Suppressor macrophage (primary cell): ENCODE measurements around the gene SPATA24.
"Not testable (repeated sequence)": the region's sequence is repeated elsewhere in the genome, so short reads cannot be mapped to it uniquely, and the experiment has no call there.

Experiments
- DNase-seq, 4 experiments: peaks; one replicate each; pipeline ENCODE4 v3.0.0-alpha.2; 2020 to 2022

SPATA24 gene

GRCh38 chr5:139416651-139417050, 12.8 kb upstream of the SPATA24 start:
- no peak for DNase-seq

GRCh38 chr5:139415869-139416268, 12.0 kb upstream of the SPATA24 start:
- no peak for DNase-seq

- no peak for DNase-seq
Measured at GRCh38 chr5:139415221-139415861, 11.5 kb upstream of the SPATA24 start.

- DNase-seq, result no peak
Measured at GRCh38 chr5:139414581-139415130, 10.8 kb upstream of the SPATA24 start.

GRCh38 chr5:139413963-139414362, 10.1 kb upstream of the SPATA24 start:
- DNase-seq, result no peak

GRCh38 chr5:139413153-139413552, 9.3 kb upstream of the SPATA24 start:
- DNase-seq, result no peak

- DNase-seq, result no peak
Measured at GRCh38 chr5:139410993-139411828, 7.3 kb upstream of the SPATA24 start.

- DNase-seq, result no peak
Measured at GRCh38 chr5:139410121-139410992, 6.5 kb upstream of the SPATA24 start.

GRCh38 chr5:139409116-139409515, 5.2 kb upstream of the SPATA24 start:
- DNase-seq, result not testable (repeated sequence)

GRCh38 chr5:139408191-139408590, 4.3 kb upstream of the SPATA24 start:
- no peak for DNase-seq

- DNase-seq, result no peak
Measured at GRCh38 chr5:139407517-139407916, 3.6 kb upstream of the SPATA24 start.

- no peak for DNase-seq
Measured at GRCh38 chr5:139406963-139407362, 3.1 kb upstream of the SPATA24 start.

GRCh38 chr5:139404484-139404840, 573 bp upstream of the SPATA24 start:
- no peak for DNase-seq

GRCh38 chr5:139403418-139403786, 487 bp downstream of the SPATA24 start:
- no peak for DNase-seq

GRCh38 chr5:139402561-139403158, 1.2 kb downstream of the SPATA24 start:
- DNase-seq, result peak; percentile 30 to 63 (median 48)

GRCh38 chr5:139401546-139401945, 2.3 kb downstream of the SPATA24 start:
- no peak for DNase-seq

GRCh38 chr5:139399501-139400121, 4.3 kb downstream of the SPATA24 start:
- DNase-seq, result no peak

GRCh38 chr5:139397921-139398320, 6.0 kb downstream of the SPATA24 start:
- DNase-seq, result no peak

- DNase-seq, result no peak
Measured at GRCh38 chr5:139396691-139397090, 7.2 kb downstream of the SPATA24 start.

- no peak for DNase-seq
Measured at GRCh38 chr5:139395844-139396640, 7.8 kb downstream of the SPATA24 start.
